ENCODE results near the gene ZSCAN32.

The ZSCAN32 gene

DNA sequence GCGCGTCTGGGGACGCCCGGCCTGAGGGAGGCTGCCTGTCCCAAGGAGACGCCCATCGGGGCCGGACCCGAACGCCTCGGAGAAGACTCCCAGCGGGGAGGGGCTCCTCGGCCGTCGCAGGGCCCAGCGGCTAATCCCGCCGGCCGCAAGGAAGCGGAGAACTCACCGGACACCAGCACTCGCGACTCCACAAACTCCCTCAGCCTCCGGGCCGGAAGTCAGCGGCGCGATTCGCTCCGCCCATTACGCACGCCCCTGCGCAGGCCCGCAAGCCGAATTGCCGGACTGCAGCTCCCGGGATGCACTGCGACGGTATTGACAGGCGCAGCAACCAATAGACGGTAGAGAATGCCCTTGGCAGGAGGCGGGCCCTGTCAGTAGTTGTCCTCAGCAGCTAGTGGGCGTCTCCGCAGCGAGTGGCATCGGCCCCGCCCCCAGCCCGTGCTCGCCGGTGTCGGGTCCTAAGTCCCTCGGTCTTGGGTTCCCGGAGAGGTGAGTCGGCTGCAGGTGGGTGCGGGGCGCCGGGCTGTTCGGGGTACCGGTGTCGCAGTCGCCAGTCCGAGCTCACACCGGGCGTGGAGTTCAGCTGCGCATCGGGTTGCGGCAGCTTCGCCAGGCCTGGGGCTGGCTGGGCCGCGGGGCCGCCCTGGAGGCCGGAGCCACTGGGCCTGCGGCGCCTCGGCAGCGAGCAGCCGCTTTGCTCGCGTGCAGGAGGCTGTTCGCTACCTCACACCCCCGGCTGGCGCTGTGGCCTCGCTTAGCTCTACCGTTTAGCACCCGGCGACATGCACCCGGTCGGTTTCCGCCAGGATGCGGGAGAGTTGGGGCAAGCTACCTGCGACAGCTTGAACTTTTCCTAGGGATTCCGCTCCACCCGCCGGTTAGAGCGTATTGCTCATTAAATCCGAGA, at the start of gene ZSCAN32, which contains the start of gene ZNF174:
ZSCAN32 (minus strand) TSS at position 226 of the 910 bp plus-strand sequence. CDS start 3,447 bp downstream, outside the sequence.
ZNF174 (plus strand) TSS at position 437 of the 910 bp plus-strand sequence. CDS start 790 bp downstream, outside the sequence.
- peak; percentile 90 to 99 (median 98) for DNase-seq

DNA sequence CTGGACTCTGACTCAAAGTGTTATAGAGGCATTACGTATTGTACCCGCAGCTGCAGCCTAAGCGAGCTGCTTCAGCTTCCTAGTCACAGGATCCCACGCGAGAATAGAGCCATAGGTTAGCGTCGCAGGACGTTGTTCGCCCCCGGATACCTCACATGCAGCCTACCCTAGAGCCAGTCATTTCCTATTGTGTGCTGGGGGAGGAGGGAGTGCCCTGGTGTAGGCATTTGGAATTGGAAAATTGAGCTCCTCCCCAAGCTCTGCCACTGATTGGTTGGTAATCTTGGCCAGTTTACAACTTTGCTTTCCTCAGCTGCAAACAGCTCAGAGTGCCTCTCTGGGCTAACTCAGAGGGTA, 43.2 kb upstream of the ZSCAN32 start:
- DNase-seq: peak in 9 of 56 donors; percentile 14 to 34 (median 26)

DNA sequence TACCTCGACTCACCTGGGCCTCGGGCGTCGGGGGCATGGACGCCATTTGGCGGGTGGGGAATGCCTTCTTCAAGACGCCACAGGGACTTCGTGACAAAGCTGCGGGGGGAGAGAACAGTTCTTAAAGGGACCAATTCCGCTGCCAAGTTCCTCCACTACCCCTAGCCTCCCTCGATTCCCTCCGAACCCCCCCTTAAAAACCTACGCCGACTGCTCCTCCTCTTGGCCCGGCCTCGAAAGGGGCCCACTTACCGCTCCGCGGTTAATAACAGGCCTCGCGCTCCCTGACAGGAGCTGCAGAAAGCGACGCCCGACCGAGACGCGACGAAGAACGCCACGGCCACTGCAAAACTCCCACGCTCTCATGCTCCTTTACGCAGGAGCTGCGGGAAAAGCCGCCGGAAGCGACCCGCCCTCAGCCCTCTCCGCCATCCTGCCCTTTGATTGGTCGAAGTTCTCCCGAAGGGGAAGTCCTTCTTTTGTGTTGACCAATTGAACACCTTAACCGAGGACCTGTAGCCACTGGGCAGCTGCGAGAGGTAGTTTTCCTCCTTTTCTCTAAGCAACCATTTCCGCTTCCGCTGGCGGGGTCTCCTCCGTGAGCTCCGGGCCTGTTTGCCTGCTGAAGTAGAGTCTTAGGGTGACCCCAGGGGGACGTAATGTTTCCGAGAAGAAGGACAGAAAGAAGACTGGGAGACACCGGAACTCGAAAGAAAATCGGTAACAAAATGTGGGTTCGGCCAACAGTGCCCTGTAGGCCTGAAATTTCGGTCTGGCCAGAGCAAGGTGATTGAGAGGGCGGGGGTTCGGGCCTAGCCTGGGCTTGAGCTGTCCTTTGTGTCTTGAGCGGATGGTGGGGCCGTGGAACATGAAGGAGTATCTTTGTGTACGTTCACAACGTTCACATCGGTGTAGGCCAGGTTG, 42.6 kb upstream of the ZSCAN32 start, which contains the start of the genes NAA60 and ZNF597:
NAA60 (plus strand) TSS at position 573 of the 924 bp plus-strand sequence. CDS start 32,548 bp downstream, outside the sequence.
ZNF597 (minus strand) TSS at position 397 of the 924 bp plus-strand sequence; CDS start at position 46, 351 bp downstream.
- DNase-seq: peak in 53 of 56 donors; percentile 14 to 89 (median 73)

DNA sequence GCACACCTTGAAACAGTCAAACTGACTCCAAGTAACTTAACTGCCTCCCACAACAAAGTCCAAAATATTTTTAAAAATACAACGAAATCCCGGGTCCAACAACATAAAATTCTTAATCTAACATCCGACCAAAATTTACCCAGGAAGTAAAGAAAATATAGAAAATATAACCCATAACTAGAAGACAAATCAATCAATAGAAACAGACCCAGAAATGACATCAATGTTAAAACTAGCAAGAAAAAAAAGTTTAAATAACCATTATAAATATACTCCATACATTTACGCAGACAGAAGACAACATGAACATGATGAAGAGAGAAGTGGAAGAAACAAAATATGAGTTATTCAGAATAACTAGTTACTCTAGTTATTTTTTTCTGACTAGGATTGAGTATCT, 38.8 kb upstream of the ZSCAN32 start:
- DNase-seq: no peak

DNA sequence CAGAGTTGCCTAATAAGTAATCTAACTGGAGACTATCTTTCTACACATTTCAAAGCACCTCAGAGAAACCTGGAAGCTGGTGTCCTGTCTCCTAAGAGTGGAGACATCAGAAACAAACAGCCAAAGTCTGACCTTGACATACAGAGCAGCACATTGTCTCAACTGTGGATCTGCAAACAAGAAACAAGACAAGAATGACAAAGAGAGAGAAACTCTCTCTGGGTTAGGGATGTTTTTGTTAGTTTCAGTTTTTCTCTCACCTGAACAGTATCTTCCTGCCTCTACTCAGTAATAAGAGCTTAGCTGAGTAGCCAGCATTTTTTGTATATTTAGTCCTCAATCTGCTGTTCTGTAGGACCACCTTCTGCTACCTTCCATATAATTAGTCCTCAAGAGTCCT, 33.6 kb upstream of the ZSCAN32 start:
- no peak for DNase-seq

DNA sequence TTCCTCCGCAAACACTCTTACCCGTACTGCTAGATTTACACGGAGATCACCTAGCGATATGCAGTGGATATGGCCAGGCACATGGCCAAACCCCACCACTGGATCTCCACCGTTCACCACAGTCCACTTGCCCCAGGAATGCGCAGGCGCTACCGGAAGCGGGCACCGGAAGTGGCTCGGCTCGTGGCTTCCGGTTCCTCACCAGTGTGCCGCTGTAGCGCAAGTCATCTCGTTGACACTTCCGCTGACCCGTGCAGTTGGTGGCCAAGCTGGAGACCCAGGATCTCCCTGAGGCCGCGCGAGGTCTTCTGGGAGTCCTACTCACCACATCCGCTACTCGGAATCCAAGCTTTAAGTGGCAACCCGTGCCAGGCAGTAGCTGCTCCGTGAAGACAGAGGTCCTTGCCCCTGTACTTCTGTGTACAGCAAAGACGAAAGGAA, 31.0 kb upstream of the ZSCAN32 start:
- peak in 31 of 56 donors; percentile 5 to 68 (median 24) for DNase-seq

DNA sequence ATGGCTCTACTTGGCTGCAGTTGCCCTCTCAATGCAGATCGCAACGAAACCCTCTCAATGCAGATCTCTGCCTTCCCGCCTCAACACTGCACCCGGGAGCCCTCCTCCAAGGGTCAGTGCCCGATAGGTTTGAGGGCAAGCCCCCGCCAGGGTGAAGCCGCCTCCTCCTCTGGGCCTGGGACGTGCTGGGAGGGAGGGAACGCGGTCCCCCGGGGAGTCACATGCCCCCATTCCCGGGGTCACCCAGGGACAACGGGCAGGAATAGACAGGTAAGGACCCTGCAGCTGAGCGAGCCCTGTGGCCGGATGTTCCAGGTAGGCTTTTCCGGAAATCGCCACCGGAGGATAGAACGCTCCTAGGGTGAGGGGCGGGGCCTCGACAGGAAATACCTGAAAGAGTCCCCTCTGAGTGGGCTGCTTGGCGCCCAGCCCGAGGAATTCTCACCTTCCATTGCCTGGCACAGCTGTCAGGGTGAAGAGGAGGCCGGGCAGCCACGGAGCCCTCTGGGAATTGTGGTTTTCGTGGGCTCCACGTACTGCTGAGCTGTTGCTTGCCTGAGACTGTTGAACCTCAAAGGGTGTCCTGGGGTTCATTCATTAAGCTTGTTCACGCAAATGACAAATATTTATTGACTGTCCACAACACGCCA, 13.1 kb upstream of the ZSCAN32 start:
- DNase-seq: no peak

DNA sequence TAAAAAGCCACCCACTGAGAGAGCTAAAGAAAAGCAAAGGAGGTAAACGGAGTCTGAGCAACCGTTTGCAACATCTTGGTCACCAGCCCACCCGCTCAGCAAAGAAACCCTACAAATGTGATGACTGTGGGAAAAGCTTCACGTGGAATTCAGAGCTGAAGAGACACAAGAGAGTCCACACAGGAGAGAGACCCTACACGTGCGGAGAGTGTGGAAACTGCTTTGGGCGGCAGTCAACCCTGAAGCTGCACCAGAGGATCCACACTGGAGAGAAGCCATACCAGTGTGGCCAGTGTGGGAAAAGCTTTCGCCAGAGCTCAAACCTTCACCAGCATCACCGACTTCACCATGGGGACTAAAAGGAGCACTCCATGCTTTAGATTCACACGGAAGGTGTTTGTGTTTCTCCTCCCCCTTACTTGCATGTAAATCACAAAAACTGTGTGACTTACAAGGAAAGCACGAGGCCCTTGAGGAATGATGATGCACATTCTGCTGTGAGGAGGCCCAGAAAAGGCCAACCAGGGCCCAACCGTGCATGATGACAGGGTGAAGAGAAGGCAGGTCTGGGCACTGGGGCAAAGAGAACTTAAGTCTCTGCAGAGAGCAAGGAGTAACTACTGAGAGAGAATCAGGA, 7.9 kb upstream of the ZSCAN32 start:
- no peak for DNase-seq

DNA sequence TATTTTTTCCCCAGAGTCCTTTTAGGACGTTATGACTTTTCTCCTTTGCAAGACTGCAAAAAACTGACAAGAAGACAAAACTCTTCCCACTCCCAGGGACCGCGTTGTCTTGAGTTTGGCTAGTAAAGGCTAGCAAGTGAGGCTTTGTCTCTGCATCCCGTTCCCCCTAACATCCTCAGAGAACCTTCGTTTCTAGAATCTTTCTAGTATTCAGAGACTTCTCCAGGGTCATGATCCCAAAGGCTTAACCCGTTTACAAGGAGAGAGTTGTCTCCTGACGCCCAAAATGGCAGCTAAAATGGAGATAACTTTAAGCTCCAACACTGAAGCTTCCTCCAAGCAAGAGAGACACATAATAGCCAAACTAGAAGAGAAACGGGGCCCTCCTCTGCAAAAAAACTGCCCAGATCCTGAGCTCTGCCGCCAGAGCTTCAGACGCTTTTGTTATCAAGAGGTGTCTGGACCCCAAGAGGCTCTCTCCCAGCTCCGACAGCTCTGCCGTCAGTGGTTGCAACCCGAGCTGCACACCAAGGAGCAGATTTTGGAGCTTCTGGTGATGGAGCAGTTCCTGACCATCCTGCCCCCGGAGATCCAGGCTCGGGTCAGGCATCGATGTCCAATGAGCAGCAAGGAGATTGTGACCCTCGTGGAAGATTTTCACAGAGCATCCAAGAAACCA, 1.1 kb upstream of the ZSCAN32 start:
- DNase-seq: peak in 2 of 56 donors; percentile 16 to 21

DNA sequence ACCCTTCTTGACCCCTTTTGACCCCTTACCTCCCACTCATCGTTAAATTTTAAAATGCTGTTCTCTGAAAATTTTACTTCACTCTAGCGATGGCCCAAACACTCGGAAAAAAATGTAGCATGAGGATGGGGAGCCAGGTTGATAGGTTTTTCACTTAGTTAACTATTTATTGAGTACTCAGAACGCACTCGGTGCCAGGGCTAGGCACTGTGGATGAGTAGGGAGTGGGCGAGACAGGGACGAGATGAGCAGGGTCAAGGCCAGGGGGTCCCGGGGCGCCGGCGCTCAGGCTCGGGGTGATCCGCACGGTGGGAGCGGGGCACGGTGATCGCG, 392 bp downstream of the ZSCAN32 start:
- no peak for DNase-seq

DNA sequence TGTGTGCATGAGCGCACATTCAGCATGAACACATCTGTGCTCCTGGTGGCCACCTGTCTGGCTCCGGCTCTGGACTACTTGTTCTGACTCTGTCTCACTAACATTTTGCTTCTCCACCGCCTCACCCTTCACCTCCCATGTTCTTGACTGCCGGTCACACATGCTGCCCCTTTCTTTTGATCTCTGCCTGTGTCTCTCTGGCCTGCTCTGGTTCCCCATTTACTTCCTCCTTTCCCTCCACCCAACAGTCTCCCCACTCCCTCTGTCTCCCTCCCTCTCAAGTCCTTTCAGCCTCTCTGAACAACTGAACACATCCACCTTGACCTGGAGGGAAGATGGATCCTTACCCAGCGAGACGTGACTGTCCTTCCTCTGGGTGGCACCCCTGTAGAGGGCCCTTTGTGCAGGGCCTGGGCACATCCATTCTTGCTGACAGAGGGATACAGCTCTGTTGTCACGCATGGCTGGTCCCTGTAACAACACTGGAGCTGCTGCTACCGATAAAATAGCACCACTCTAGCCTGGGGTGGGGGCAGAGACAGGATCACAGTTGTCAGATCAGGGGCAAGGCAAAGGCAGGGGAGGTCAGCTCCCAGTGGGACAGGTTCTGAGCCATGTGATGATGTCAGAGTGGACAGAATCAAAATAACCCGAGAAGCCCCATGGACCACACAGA, 11.0 kb downstream of the ZSCAN32 start:
- no peak for DNase-seq

DNA sequence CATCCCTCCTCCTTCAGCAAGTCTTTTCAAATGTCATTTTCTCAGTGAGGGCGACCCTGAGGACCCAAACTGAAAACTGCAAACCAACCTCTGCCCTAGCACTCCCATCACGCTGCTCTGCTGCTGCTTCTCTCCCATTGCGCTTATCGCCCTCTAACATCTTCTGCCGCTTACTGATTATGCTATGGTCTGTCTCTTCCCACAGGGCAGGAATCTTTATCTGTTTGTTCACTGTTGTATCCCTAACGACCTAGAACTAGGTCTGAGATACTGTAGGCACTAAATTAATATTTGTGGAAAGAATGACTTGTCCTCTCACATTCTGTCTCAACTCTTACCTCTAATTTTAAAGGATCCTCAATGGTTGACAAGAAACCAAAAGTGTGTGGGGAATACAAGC, 12.5 kb downstream of the ZSCAN32 start:
- DNase-seq: no peak

DNA sequence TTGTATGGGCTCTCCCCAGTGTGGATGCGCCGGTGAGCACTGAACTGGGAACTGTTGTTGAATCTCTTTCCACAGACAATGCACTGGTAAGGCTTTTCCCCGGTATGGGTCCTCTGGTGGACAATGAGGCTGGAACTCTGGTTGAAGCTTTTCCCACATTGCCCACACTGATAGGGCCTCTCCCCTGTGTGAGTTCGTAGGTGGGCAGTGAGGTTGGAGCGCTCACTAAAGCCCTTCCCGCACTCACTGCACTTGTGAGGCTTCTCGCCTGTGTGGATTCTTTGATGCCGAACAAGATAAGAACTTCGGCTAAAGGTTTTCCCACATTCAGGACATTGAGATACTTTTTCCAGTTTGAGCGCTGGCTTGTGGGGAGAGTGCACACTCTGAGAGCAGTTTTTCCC, 17.8 kb downstream of the ZSCAN32 start:
- DNase-seq: no peak

DNA sequence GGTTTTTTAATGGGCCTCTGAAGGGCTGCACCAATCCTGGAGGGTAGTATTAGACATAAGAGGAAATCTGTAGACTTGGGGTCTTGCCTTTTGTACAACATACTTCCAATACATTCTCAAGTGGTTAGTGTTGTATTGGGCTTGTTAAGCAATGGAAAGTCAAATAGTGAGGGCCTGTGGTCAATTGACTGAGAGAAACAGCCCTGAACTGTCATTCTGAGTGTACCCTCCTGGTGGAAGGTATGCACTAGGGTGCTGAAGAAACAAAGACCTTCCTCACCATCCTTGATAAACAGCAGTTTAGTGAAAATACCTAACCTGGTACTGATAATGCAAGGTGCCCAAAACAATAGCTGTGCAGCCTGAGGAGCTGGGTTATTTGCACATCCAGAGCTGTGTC, 22.9 kb downstream of the ZSCAN32 start:
- DNase-seq: no peak

DNA sequence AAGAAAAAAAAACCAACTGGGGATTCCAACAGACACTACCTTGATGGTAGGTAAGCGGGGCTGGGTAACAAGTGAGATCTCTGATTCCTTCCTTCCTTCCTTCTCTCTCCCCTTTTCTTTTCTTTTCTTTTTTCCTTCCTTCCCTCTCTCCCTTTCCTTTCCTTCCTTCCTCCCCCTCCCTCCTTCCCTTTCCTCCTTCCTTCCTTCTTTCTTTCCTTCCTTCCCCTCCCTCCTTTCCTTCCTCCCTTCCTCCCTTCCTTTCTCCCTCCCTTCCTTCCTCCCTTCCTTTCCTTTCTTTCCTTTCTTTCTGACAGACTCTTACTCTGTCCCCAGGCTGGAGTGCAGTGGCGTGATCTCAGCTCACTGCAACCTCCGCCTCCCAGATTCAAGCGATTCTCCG, 25.1 kb downstream of the ZSCAN32 start:
- DNase-seq: no peak

DNA sequence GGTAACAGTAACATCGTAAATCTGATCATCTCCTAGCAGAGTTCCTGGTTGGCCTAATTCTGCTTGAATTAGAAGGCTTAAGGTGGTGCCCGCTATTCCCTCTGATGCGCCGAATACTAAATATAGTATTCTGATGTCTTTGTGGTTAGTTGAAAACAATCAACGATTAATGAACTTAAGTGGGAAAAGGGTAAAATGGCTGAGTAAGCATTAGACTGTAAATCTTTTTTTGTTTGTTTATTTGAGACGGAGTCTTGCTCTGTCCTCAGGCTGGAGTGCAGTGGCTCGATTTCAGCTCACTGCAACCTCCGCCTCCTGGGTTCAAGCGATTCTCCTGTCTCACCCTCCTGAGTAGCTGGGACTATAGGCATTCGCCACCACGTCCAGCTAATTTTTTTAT, 31.7 kb downstream of the ZSCAN32 start:
- DNase-seq: no peak

DNA sequence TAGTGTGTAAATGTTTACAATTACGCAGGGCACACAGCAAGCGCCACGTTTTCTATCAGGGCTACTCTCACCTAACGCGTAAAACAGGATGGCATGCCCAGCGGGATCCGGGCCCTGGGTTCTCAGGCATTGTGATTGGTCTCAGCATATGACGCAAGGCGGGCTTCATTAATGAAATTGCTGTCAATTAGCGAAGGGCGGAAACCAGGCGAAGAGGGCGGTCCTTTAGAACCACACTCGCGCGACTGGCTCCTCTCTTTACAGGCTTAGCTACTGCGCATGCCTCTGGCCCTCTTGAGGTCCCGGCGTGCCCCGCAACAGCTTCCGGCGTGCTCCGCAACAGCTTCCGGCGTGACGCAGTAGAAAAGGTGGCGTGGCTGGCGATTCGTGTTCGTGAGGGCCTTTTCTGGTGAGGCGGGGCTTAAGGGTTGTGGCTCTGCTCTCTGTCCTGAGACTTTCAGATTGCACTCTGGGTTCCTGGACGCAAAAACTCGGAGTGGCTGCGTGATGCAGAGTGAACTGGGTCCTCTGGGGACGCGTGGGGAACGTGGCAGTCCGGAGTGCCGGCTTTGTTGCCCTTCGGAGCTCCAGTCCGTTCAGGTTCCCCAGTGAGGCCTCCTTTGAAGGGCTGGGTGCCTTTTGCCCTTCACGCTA, 35.9 kb downstream of the ZSCAN32 start:
- peak; percentile 46 to 97 (median 87) for DNase-seq

DNA sequence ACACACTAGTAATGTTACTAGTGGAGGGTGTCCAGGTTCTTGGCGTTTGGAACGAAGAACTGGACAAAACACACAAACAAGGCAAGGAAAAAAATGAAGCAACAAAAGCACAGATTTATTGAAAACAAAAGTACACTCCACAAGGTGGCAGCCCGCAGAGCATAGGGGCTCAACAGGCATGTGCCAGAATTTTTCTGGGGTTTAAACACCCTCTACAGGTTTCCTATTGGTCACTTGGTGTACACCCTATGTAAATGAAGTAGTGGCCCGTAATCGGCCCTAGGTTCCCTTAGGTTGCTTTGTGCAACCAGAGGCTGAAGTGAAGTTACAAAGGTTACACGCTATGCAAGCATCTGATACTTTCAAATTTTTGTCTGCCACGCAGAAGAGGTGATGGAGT, 37.0 kb downstream of the ZSCAN32 start:
- no peak for DNase-seq

DNA sequence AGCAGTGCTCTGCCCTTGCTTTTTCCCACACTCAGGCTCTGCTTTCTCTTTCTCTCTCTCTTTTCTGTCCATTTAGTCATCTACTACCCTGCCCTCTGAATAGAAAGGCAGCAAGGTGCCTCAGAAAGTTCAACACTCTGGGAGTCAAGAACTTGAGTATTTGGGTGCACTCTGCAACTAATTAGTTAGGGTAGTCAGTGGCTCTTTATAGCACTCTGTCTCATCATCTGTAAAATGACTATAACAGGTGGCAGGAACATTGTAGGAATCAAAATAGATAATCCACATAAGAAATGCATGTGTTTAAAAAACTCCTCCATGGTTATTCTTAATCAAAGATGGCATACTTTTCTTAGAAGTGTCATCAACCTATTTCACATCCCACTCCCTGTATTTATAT, 37.9 kb downstream of the ZSCAN32 start:
- DNase-seq: no peak
